ENCODE results near the gene IP6K3.

DNA sequence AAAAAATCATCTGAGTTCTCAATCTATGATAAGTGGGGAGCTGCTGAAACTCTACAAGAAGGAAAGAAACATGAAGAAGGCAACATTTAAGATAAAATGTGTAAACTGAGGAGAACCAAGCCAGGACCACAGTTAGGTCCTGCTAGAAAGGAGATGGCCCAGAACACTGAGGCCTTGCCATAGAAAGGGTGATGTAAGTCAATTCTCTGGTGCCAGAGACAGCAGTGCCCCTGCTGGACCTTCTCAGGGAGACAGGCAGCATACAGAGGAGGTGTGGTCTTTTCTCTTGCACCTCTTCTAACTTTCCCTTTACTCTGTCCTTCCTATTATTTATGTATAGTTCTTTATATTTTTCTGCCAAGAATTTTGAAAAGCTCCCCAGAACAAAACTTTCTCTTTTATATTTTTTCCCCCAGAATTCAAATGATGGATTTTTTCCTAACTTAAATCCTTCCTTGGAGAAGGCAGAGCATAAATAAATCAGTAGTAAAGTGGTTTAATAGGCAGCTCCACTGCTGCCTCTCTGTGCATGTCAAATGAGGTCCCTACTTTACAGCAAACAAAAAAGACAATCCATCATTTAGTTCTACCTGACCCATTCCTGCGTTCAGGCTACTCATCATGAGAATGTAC, 44.2 kb downstream of the IP6K3 start:
- TF ChIP-seq, protein P1, sequence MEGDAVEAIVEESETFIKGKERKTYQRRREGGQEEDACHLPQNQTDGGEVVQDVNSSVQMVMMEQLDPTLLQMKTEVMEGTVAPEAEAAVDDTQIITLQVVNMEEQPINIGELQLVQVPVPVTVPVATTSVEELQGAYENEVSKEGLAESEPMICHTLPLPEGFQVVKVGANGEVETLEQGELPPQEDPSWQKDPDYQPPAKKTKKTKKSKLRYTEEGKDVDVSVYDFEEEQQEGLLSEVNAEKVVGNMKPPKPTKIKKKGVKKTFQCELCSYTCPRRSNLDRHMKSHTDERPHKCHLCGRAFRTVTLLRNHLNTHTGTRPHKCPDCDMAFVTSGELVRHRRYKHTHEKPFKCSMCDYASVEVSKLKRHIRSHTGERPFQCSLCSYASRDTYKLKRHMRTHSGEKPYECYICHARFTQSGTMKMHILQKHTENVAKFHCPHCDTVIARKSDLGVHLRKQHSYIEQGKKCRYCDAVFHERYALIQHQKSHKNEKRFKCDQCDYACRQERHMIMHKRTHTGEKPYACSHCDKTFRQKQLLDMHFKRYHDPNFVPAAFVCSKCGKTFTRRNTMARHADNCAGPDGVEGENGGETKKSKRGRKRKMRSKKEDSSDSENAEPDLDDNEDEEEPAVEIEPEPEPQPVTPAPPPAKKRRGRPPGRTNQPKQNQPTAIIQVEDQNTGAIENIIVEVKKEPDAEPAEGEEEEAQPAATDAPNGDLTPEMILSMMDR (IDR thresholded peaks at IDR 0.05) = peak; percentile 83
- no peak for TF ChIP-seq POLR2AphosphoS5 (IDR thresholded peaks at IDR 0.05; ENCODE audit: low read depth, low read length)

Measured in Panc1 (cell line).